ENCODE measurements around the gene SPARCL1.
"Not testable (repeated sequence)": the region's sequence is repeated elsewhere in the genome, so short reads cannot be mapped to it uniquely, and the experiment has no call there.

DNA sequence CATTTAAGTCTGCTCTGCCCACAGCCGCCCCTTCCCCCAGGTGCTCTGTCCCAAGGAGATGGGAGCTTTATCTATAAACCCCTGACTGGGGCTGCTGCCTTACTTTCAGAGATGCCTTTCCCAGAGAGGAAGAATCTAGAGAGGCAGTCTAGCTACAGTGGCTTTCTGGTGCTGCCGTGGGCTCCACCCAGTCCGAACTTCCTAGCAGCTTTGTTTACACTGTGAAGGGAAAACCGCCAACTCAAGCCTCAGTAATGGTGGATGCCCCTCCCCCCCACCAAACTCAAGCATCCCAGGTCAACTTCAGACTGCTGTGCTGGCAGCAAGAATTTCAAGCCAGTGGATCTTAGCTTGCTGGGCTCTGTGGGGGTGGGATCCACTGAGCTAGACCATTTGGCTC lies 40.5 kb downstream of the SPARCL1 start:
- TF ChIP-seq, protein P1, sequence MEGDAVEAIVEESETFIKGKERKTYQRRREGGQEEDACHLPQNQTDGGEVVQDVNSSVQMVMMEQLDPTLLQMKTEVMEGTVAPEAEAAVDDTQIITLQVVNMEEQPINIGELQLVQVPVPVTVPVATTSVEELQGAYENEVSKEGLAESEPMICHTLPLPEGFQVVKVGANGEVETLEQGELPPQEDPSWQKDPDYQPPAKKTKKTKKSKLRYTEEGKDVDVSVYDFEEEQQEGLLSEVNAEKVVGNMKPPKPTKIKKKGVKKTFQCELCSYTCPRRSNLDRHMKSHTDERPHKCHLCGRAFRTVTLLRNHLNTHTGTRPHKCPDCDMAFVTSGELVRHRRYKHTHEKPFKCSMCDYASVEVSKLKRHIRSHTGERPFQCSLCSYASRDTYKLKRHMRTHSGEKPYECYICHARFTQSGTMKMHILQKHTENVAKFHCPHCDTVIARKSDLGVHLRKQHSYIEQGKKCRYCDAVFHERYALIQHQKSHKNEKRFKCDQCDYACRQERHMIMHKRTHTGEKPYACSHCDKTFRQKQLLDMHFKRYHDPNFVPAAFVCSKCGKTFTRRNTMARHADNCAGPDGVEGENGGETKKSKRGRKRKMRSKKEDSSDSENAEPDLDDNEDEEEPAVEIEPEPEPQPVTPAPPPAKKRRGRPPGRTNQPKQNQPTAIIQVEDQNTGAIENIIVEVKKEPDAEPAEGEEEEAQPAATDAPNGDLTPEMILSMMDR (IDR thresholded peaks at IDR 0.05; ENCODE audit: poor library complexity): not testable (repeated sequence)
- not testable (repeated sequence) for TF ChIP-seq EZH2phosphoT487 (IDR thresholded peaks at IDR 0.05; ENCODE audit: low read depth, severe bottlenecking, unreplicated experiment)

Data from hepatocyte (in vitro differentiated cells).